GM12892 (cell line): ENCODE data around the gene TMEM125.

Experiments used
- DNase-seq: peaks from one replicate; pipeline ENCODE4 v3.0.0; 2011; ENCODE audit not compliant: insufficient read length
- FAIRE-seq: peaks from 2 replicates; lab custom pipeline; 2011; peaks lifted over from hg19 to GRCh38; lab: Jason Lieb, UNC
- POLR2A ChIP-seq: IDR thresholded peaks from 2 replicates; pipeline ENCODE4 v1.6.1; 2011; ENCODE audit warnings: low read depth, low read length, control low read depth
- POLR2AphosphoS5 ChIP-seq: IDR thresholded peaks from 2 replicates; pipeline ENCODE4 v1.6.1; 2011; ENCODE audit warnings: low read depth, low read length, control low read depth
- TAF1 ChIP-seq: IDR thresholded peaks from 2 replicates; pipeline ENCODE4 v1.6.1; 2011; ENCODE audit warnings: low read depth, mild to moderate bottlenecking, control low read depth, low read length, borderline replicate concordance

TMEM125 gene

DNA sequence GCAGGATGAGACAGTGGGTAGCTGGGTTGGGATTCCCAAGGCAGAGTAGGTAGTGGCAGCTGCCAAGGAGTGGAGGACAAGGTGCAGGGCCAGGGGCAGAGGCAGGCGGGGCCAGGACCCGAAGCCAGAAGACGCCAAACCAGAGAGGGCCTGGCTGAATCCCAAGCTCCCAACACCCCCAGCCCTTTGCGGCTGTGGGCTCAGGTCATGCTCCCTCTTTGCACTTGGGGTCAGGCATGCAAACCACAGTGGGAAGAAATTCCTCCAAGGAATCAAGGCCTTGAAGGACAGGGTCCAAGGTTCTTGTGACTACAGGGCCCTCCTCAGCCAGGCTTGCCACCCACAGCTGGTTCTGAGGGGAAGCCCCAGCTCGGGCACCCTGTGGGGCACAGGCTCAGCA, 9.4 kb downstream of the TMEM125 start:
- no peak for DNase-seq
- FAIRE-seq, result no peak

DNA sequence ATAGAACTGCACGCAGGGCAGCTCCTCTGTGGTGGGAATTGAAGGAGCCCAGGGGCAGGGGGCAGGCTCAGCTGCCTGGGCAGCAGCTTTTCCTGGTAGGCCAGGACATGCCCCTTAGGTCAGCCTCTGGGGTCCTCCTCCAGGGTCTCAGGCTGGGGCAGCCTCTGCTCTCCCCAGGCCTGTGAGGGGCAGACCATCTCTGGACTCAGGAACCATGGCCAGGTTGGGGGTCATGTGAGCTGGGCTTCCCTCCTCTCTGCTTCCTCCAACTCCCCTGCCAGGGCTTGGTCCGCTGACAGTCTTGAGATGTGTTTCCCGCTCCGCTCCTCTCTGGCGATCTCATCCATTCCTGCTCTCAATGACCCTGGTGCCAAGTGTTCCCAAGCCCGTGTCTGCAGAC, 9.9 kb downstream of the TMEM125 start:
- DNase-seq, result no peak
- TF ChIP-seq POLR2A (no peak), POLR2AphosphoS5 (no peak), TAF1 (no peak)
- FAIRE-seq, result no peak

More for the DNA sequence above, 9.4 kb downstream of the TMEM125 start:
- TF ChIP-seq TAF1 (no peak), POLR2A (no peak), POLR2AphosphoS5 (no peak)

DNA sequence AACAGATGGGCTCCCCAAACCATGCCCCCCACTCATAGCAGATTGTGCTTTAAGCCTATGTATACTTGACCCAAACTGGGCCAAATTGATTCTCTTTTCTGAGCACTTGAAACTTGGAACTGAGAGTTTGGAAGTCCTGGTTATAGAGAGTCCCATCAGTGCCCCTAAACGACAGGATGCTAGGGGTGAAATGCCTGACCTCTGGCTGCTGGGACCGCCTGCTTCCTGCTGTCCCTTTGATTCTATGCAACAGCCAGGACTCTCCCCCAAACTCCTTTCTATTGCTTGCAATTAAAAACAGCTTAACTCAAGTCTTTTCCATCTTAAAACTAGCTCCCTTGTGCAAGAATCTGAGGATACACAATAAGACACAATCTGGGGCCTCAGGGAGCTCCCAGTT, 10.9 kb downstream of the TMEM125 start:
- TF ChIP-seq TAF1 (no peak), POLR2AphosphoS5 (no peak), POLR2A (no peak)
- FAIRE-seq, result no peak
- no peak for DNase-seq

DNA sequence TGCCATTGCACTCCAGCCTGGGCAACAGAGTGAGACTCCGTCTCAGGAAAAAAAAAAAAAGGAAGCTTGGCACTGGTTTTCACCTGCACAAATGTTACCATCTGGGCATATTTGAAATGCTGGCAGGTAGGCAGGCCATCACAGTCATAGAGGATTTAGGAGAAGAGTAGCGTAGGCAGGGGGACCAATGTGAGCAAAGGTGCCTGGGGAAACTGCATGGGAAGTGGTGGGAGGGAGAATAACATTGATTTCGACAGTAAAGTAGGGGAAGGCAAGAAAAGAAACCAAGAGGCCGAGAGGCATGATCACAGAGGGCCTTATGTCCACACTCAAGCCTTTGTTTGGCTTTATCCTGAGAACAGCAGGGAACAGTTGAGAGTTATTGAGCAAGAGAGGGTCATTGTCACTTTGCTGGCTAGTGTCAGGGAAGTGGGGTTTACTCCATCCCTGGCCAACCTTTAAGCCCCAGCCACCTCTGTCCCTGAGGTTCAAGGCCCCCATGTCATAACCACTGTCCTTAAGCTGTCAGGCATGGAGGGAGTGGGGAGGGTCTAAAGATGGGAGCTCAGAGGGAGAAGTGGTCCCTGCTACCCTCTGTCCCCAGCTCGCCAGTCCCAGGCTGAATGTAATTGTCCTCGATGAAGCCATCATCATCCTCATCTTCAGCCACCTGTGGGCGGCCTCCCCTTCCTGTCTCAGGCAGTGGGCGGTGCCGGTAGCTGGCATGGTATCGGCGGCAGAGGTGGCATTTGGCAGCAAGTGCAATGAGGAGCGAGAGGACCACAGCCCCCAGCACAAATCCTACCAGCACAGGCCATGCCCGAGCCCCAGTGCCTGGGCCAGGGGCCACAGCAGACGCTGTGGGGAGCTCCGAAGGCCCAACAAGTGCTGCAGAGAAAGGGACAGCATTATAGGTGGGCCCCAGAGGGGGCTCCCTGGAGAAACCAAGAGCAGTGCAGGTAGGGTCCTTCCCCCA, 12.7 kb downstream of the TMEM125 start:
- FAIRE-seq (no peak), DNase-seq (no peak)
- TF ChIP-seq POLR2A (no peak), POLR2AphosphoS5 (no peak), TAF1 (no peak)

DNA sequence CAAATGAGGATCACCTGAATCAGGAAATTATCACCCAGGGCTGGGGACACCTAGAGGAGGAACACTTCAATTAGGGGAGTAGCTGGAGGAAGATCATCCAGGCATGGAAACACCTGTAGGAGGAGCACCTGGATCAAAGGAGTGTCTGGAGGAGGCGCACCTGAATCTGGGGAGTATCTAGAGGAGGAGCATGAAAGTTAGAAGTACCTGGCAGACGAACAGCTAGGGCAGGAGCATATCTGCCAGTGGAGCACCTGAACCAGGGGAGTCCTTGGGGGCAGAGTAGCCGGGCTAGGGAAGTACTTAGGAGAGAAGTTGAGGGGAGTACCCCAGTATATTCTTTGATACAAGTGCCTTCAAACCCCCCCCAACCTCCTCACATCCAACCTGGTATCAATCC, 14.3 kb downstream of the TMEM125 start:
- no peak for FAIRE-seq

DNA sequence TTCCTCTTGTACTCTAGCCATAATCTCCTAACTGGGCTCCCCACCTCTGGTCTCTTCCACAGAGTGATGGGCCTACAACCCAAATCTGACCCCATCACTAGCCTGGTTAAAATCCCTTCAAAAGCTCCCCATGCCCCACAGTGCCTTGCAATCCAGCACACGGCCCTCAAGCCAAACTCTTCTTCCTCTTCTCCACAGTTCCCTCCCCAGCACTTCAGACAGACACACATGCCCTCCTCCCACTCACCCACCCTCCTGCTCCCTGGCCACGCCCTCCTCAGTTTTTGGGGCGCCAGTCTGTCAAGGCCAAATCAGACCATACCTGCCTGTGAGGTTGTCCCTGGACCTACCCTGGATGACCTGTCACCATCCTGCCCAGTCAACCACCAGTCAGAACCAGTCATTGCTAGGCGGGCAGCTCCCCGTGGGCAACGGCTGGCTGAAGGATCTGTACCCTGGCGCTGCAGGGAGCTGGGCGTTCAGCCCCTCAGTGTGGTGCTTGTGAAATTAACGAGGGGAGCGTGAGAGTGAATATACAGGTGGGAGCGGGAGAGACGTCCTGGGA, 14.8 kb downstream of the TMEM125 start:
- no peak for TF ChIP-seq TAF1
- no peak for FAIRE-seq
- DNase-seq, result no peak

More for the DNA sequence above, 14.3 kb downstream of the TMEM125 start:
- no peak for TF ChIP-seq POLR2A
- no peak for TF ChIP-seq TAF1
- no peak for TF ChIP-seq POLR2AphosphoS5
- no peak for DNase-seq

DNA sequence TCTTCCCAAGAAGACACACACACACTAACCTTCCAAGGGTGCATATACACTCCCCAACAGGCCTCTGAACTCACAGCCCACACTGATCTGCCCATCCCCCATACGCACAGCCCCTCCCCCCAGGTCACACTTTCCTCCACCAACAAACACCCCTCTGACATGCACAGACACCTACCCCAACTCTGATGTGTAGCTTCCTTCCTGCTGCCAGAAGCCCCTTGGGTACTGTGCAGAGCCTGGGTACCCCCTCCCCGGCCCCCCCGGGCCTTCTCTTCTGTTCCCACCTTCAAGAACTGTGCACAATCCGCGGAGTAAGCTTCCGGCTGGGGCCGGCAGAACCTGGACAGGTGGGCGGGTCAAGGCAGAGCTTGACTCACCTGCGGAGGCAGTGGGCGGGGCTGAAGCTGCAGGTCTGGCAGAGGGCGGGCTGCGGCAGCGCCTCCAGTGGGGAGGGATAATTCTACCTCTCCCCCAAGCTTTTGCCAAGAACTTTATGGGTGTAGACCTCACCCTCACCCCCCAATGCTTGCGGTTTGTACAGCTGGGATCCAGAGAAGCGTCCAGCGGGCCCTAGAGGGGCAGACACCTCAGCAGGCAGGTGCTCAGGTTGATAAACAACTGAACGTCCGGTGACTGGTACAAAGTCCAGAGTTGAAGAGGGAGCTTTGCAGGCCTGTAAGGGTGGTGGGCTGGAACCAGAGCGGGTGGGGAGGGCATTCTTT, 15.6 kb downstream of the TMEM125 start, which contains the start of gene C1orf210:
Gene C1orf210 (minus strand): TSS at position 313 of the 722 bp plus-strand sequence. CDS start 2,311 bp downstream, outside the sequence.
- no peak for TF ChIP-seq POLR2A
- no peak for TF ChIP-seq POLR2AphosphoS5
- TF ChIP-seq TAF1, result no peak
- FAIRE-seq (no peak), DNase-seq (no peak)

DNA sequence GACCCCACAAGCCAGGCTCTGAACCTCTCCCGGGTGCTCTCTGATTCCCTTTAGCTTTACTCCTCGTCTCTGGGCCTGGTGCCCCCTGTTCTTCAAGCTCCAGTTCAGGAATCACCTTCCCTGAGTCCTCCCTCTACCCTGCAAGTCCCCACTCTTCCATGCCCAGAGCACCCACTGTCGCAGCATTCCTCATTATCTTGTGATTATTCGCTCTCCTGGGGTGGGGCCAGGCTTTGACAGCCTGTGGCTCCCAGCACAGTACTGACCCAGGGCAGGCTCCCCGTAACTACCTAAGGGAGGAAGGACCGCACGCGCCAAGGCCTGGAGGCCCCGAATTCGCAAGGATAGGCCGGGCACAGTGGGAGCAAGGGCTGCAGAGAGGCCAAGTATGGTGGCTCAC, 16.3 kb downstream of the TMEM125 start:
- TF ChIP-seq TAF1 (no peak), POLR2AphosphoS5 (no peak), POLR2A (no peak)
- DNase-seq (no peak), FAIRE-seq (no peak)

DNA sequence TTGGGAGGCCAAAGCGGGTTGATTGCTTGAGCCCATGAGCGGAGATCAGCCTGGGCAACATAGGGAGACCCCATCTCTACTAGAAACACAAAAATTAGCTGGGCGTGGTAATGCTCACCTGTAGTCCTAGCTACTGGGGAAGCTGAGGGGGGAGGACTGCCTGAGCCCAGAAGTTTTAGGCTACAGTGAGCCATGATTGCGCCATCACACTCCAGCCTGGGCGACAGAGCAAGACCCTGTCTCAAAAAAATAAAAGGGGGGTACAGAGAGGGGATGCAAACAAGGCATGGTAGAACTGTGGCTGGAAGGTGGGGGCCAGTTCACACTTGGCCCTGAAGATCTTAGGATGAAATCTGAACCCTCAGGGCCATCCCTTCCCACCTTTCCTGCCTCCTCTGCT, 16.8 kb downstream of the TMEM125 start:
- FAIRE-seq, result no peak

DNA sequence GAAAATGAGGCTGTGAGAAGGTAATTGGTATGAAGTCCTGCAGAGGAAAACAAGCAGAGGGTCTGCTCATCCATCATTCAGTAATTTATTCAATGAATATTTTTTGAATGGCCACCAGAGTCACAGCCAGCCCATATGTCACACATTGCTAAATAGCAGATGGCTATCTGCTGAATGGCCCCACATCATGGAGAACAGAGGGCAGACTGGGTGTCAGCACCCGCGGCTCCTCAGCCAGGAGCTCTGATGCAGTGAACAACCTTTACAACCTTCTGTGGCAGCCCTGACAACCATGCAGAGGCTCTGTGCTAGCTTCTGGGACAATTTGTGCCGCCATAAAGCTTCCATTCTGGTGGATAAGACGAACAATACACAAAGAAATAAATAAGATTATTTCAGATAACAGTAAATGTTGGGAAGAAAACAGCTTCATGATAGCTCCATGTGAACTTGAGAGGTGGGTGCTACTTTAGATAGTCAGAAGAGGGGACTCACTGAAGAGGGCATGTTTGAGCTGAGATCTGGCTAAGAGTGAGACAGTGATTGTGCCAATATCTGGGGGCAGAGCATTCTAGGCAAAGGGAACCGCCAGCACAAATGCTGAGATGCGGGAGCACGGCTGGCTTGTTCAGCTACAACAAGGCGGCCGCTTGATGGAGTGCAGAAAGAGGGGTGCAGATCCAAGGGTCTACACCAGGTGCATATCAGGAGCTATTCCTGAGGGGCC, 18.4 kb downstream of the TMEM125 start:
- FAIRE-seq, result no peak
- TF ChIP-seq POLR2AphosphoS5 (no peak), TAF1 (no peak), POLR2A (no peak)
- no peak for DNase-seq

More for the DNA sequence above, 16.8 kb downstream of the TMEM125 start:
- DNase-seq, result no peak
- TF ChIP-seq TAF1 (no peak), POLR2A (no peak), POLR2AphosphoS5 (no peak)
